OCI-LY7 (cell line): ENCODE data around the gene BAHD1. TPM values are rescaled to one million over a fixed set of nuclear protein-coding genes. Genes with fewer than 3 reads are reported as not detected.

Experiments
- BruUV-seq: library from RNA; stranded (reverse); fragments of 400-500 nt; replicated peaks from 2 replicates; lab custom pipeline; 2021; lab: Mats Ljungman, UMichigan
- CTCF ChIA-PET: fragments of 300-600 bp; sonication (Branson Sonifier 250); formaldehyde crosslinking; loops from one replicate; lab custom pipeline; 2022; ENCODE audit warnings: antibody characterized with exemption; ENCODE audit not compliant: unreplicated experiment; lab: Charles Lee
- POLR2A ChIA-PET: fragments of 300-600 bp; sonication (Branson Sonifier 250); formaldehyde crosslinking; loops from one replicate; lab custom pipeline; 2022; ENCODE audit warnings: antibody characterized with exemption; lab: Charles Lee
- DNase-seq: peaks from one replicate; pipeline ENCODE4 v3.0.0-alpha.2; 2015; ENCODE audit warnings: low spot score
- H2AFZ ChIP-seq: fragments of 200-600 bp; sonication (generic), shearing (Covaris generic); 2 replicates; pipeline ENCODE4 v1.6.1; 2014; ENCODE audit warnings: mild to moderate bottlenecking, antibody characterized with exemption, low read length, moderate library complexity
- H3K27ac ChIP-seq: fragments of 200-600 bp; sonication (generic); 2 replicates; pipeline ENCODE4 v1.5.1; 2014; ENCODE audit warnings: mixed run types, low read depth, mild to moderate bottlenecking, moderate library complexity, low read length, inconsistent platforms; ENCODE audit not compliant: poor library complexity, severe bottlenecking
- H3K36me3 ChIP-seq: fragments of 200-600 bp; sonication (generic); 2 replicates; pipeline ENCODE4 v1.6.1; 2014; ENCODE audit warnings: mild to moderate bottlenecking, antibody characterized with exemption, low read length, moderate library complexity, mixed read lengths; ENCODE audit not compliant: insufficient read depth
- H3K4me1 ChIP-seq: fragments of 200-600 bp; sonication (generic); 2 replicates; pipeline ENCODE4 v1.5.1; 2014; ENCODE audit warnings: mild to moderate bottlenecking, low read length; ENCODE audit not compliant: insufficient read depth, poor library complexity, severe bottlenecking
- H3K4me2 ChIP-seq: fragments of 200-600 bp; sonication (generic); 2 replicates; pipeline ENCODE4 v1.6.1; 2014; ENCODE audit warnings: mild to moderate bottlenecking, low read length
- H3K4me3 ChIP-seq: fragments of 200-600 bp; sonication (generic); 2 replicates; pipeline ENCODE4 v1.5.1; 2014; ENCODE audit warnings: mild to moderate bottlenecking, low read depth, low read length; ENCODE audit not compliant: poor library complexity, severe bottlenecking
- H3K79me2 ChIP-seq: fragments of 200-600 bp; sonication (generic); 2 replicates; pipeline ENCODE4 v1.6.1; 2016; ENCODE audit warnings: low read depth, mild to moderate bottlenecking, low read length, moderate library complexity, mixed read lengths; ENCODE audit not compliant: insufficient read depth
- H3K9me2 ChIP-seq: fragments of 200-600 bp; sonication (generic); 2 replicates; pipeline ENCODE4 v1.6.1; 2016; ENCODE audit warnings: mild to moderate bottlenecking, low read length, mixed read lengths; ENCODE audit not compliant: insufficient read depth
- H3K9me3 ChIP-seq: fragments of 200-600 bp; sonication (generic); 2 replicates; pipeline ENCODE4 v1.6.1; 2014; ENCODE audit warnings: mild to moderate bottlenecking, mixed run types, low read length, mixed read lengths
- H4K20me1 ChIP-seq: fragments of 200-600 bp; sonication (generic); 2 replicates; pipeline ENCODE4 v1.6.1; 2014; ENCODE audit warnings: mild to moderate bottlenecking, antibody characterized with exemption, low read length, moderate library complexity, mixed read lengths; ENCODE audit not compliant: insufficient read depth
- CTCF ChIP-seq: fragments of 200-600 bp; sonication (generic); conservative IDR thresholded peaks from 2 replicates; pipeline ENCODE4 v1.5.1; 2014; ENCODE audit warnings: mild to moderate bottlenecking, antibody characterized with exemption, low read length, moderate library complexity, mixed read lengths
- EZH2phosphoT487 ChIP-seq: fragments of 200-600 bp; sonication (generic); IDR thresholded peaks from 2 replicates; pipeline ENCODE4 v1.6.1; 2018; ENCODE audit warnings: low read depth, borderline replicate concordance, mild to moderate bottlenecking, mixed run types, antibody characterized with exemption, low read length, moderate library complexity, mixed read lengths
- intact Hi-C: fragments of 100-400 bp; cut with micrococcal nuclease; formaldehyde crosslinking; loops from one replicate; pipeline ENCODE4 v1.10.0; 2022; ENCODE audit not compliant: unreplicated experiment
- total RNA-seq, 2 experiments: library from RNA; depleted of rRNA in 1 of 2; stranded (reverse); fragments of >200 nt in 1 of 2; shearing (Covaris generic) in 1 of 2; gene quantifications; 2 replicates each; pipeline ENCODE4 v1.2.3, GENCODE V29; 2014 to 2022

Gene BAHD1
- total RNA-seq, 2 experiments from 2014 or later: 15.0 to 22.3 TPM

- peak overlapping the region; percentile 82 for H3K4me3 ChIP-seq
- H3K4me1 ChIP-seq: peaks cover 21% of the 10 kb centered on the region
- DNase-seq: peak; percentile 20
- ChIA-PET POLR2A (interaction anchor here (0.6 to 1.3 kb wide), 6 partner anchors 9 to 1207 kb away, joined by 3 to 8 read pairs (median 4); no protein-coding TSS in a partner anchor), CTCF (interaction anchor here (0.5 to 1.0 kb wide), 3 partner anchors 15 to 394 kb away, joined by 3 to 4 read pairs (median 3); no protein-coding TSS in a partner anchor)
- H4K20me1 ChIP-seq: peaks cover 22% of the 10 kb centered on the region
- BruUV-seq: no TSS peak
- peak overlapping the region; percentile 100 for H3K4me2 ChIP-seq
- no peaks in the 10 kb centered on the region for H3K36me3 ChIP-seq
- TF ChIP-seq CTCF: no peak
- no peak for TF ChIP-seq EZH2phosphoT487
- no peaks in the 10 kb centered on the region for H3K9me3 ChIP-seq
- peak overlapping the region; percentile 98 for H2AFZ ChIP-seq
- peaks cover 20% of the 10 kb centered on the region; the same call in 1 of the 2 replicates for H3K79me2 ChIP-seq
- H3K27ac ChIP-seq: no peak overlapping the region
- H3K9me2 ChIP-seq: no peaks in the 10 kb centered on the region
- intact Hi-C loops: no loop called here
Observed at GRCh38 chr15:40439960-40440742, 602 bp upstream of the BAHD1 start.

- Histone ChIP-seq H2AFZ (no peak overlapping the region), H4K20me1 (peaks cover 28% of the 10 kb centered on the region), H3K36me3 (no peaks in the 10 kb centered on the region), H3K79me2 (peaks cover 23% of the 10 kb centered on the region; the same call in 1 of the 2 replicates), H3K4me3 (peak overlapping the region; percentile 93), H3K9me2 (no peaks in the 10 kb centered on the region), H3K4me2 (peak overlapping the region; percentile 90), H3K27ac (no peak overlapping the region), H3K4me1 (peaks cover 21% of the 10 kb centered on the region), H3K9me3 (no peaks in the 10 kb centered on the region)
- CTCF ChIA-PET: no interaction called here
- intact Hi-C loops: loop anchor here (1.0 kb wide), 1 partner anchor 15 kb away; no protein-coding TSS in a partner anchor
- no TSS peak for BruUV-seq
- TF ChIP-seq CTCF (no peak), EZH2phosphoT487 (no peak)
- peak; percentile 34 for DNase-seq
- POLR2A ChIA-PET: interaction anchor here (0.6 to 1.3 kb wide), 4 partner anchors 10 to 259 kb away, joined by 3 to 4 read pairs (median 4); no protein-coding TSS in a partner anchor
Observed at GRCh38 chr15:40441565-40442531, 1.1 kb downstream of the BAHD1 start.
